Measurements from ENCODE around the gene PPTC7. TPM values are rescaled to one million over a fixed set of nuclear protein-coding genes. Genes with fewer than 3 reads are reported as not detected.

The PPTC7 gene
- total and polyA plus RNA-seq, 2 of the 4 experiments (the other 2 are of a cell fraction) = 4.1 to 6.8 TPM

DNA sequence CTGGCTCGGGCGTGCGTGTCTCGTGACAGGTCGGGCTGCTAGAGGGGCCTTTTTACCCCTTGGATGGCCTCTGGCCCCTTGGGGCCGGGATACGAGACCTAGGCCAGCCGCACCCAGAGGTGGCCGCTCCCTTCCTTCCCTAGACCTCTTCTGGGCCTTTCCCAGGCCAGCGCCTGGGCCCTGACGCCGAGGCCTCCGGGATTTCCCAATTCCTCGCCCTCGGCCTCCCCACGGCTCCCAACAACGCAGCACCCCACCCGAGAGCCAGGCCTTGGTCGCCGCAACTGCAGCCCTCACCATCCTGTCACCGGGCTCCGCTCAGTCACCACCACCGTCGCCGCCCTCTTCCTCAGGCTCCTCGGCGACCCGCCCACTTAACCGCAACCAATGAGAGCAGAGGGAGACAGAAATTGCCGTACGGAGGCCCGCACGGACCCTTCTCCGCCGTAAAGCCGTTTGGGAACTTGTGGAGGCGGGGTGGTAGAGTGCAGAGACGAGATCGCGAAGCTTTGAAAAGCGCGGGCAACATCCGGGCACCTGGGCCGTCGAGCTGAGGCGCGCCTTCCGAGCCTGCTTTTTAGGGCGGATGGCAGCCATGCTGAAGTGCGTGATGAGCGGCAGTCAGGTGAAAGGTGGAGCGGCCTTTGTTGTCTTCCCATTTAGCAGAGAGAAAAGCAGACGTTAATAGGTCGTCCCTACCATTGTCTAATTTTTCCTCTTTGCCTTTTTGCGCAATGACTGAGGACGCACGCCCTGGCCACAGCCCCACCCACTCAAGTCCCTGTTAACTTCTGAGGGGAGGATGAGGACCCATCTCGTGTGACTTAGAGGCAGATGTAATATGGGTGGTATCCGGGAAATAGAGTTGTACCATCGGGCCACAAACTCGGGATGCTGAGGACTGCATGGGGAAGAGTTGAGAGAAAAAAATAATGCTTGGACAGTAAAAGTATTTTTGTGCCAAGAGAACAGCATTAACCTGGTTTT lies 81.1 kb downstream of the PPTC7 start, which contains the start of the genes RAD9B and VPS29:
TSS of gene RAD9B (plus strand) at position 580 of the 987 bp plus-strand sequence. CDS start at position 587, 7 bp downstream.
TSS of gene VPS29 (minus strand) at position 360 of the 987 bp plus-strand sequence. CDS start at position 300, 60 bp downstream.
- peak within 1 kb of the TSS; percentile 95 for H4K8ac ChIP-seq (ENCODE audit: low read depth in 2 of 2, low read length in 2 of 2)
- peak within 1 kb of the TSS; percentile 71 for H3K14ac ChIP-seq (replicated peaks; ENCODE audit: low read depth, low read length)
- in situ Hi-C loops (cut with MboI; ENCODE audit: low sequenced_read_pairs) (no loop called here), intact Hi-C loops (cut with micrococcal nuclease) (loop anchor here (5.0 kb wide), 1 partner anchor 385 kb away; no protein-coding TSS in a partner anchor), dilution Hi-C loops (cut with HindIII; ENCODE audit: low sequenced_read_pairs, unreplicated experiment) (no loop called here)
- peak within 1 kb of the TSS; percentile 77 for H3K4me3 ChIP-seq (ENCODE audit: insufficient read depth, low read depth, low read length)
- peak within 1 kb of the TSS; percentile 30; the same call in 2 of the 3 replicates for H2BK15ac ChIP-seq (ENCODE audit: low read depth, low read length)
- H4K5ac ChIP-seq (ENCODE audit: low read depth, low read length) = peak within 1 kb of the TSS; percentile 91
- peak within 1 kb of the TSS; percentile 43 for H2BK5ac ChIP-seq (ENCODE audit: low read depth, low read length, poor library complexity, severe bottlenecking)
- H3K27me3 ChIP-seq (ENCODE audit: control insufficient read depth, insufficient read depth, low read length) = no peaks in the 10 kb centered on the region
- H2BK120ac ChIP-seq (ENCODE audit: low read depth, low read length) = peak within 1 kb of the TSS; percentile 70; the same call in 1 of the 2 replicates
- DNase-seq (peak; percentile 98), ATAC-seq (ENCODE audit: low read depth) (peak; percentile 99)
- peaks cover 2% of the 10 kb centered on the region for H4K20me1 ChIP-seq (ENCODE audit: insufficient read depth, low read length)
- H3K4me2 ChIP-seq (ENCODE audit: low read depth, low read length) = peak within 1 kb of the TSS; percentile 82
- H3K9ac ChIP-seq (ENCODE audit: low read depth, low read length) = peak within 1 kb of the TSS; percentile 73
- peak within 1 kb of the TSS; percentile 56; the same call in 1 of the 2 replicates for H3K56ac ChIP-seq (ENCODE audit: extremely low read depth, insufficient read depth, low read length)
- H3K18ac ChIP-seq (ENCODE audit: low read depth, low read length) = peak within 1 kb of the TSS; percentile 18; the same call in 1 of the 2 replicates
- H3K36me3 ChIP-seq (ENCODE audit: control insufficient read depth, insufficient read depth, low read length) = no peaks in the 10 kb centered on the region
- peak within 1 kb of the TSS; percentile 88 for H3K4ac ChIP-seq (ENCODE audit: low read depth, low read length)
- H3K4me1 ChIP-seq (ENCODE audit: control insufficient read depth, insufficient read depth, low read length) = no peaks in the 10 kb centered on the region
- H3K79me1 ChIP-seq (ENCODE audit: low read depth in 1 of 2, low read length in 2 of 2) = peaks cover 7 to 20% of the 10 kb centered on the region in 2 experiments; a peak in 2 of 4 replicates
- ChIA-PET POLR2A (ENCODE audit: unreplicated experiment) (interaction anchor here (0.6 kb wide), 1 partner anchor 21 kb away, joined by 3 read pairs; no protein-coding TSS in a partner anchor), CTCF (interaction anchor here (0.6 to 0.7 kb wide), 2 partner anchors 32 to 41 kb away, joined by 3 to 4 read pairs; no protein-coding TSS in a partner anchor)
- H3K9me1 ChIP-seq (ENCODE audit: insufficient read depth, low read length) = peaks cover 3% of the 10 kb centered on the region
- peak within 1 kb of the TSS; percentile 18 for H3K23ac ChIP-seq (ENCODE audit: low read depth, low read length)
- peak within 1 kb of the TSS; percentile 71 for H3K27ac ChIP-seq (ENCODE audit: insufficient read depth, low read length)
- no peaks in the 10 kb centered on the region for H3K9me3 ChIP-seq (ENCODE audit: control insufficient read depth, insufficient read depth, low read length)
- WGBS, 2 experiments (ENCODE audit: extremely low coverage in 2 of 2, insufficient read length in 1 of 2) = 8% methylated on average over 28 of the region's 61 CpGs; no CpG with 5 or more reads in 1 of the 2 experiments
- peak within 1 kb of the TSS; percentile 93 for H2AFZ ChIP-seq (replicated peaks; ENCODE audit: low read length, poor library complexity)
- peak within 1 kb of the TSS; percentile 30; the same call in 1 of the 2 replicates for H2BK20ac ChIP-seq (ENCODE audit: low read depth, low read length)
- BruUV-seq (replicated peaks) = no TSS peak
- peak within 1 kb of the TSS; percentile 91 for H2AK9ac ChIP-seq (replicated peaks; ENCODE audit: low read depth, low read length, poor library complexity)
- H4K91ac ChIP-seq (ENCODE audit: insufficient read depth, low read depth, low read length) = peak within 1 kb of the TSS; percentile 65
- peak within 1 kb of the TSS; percentile 73 for H2AK5ac ChIP-seq (ENCODE audit: low read depth, low read length)
- TF ChIP-seq POLR2A (IDR thresholded peaks at IDR 0.05; ENCODE audit: low read depth, low read length) (peak; percentile 87), RAD21 (IDR thresholded peaks at IDR 0.05; ENCODE audit: low read length) (no peak), MXI1 (IDR thresholded peaks at IDR 0.05; ENCODE audit: borderline replicate concordance, low read depth, low read length) (peak; percentile 82), RFX5 (IDR thresholded peaks at IDR 0.05; ENCODE audit: low read depth, low read length) (no peak), FOS (IDR thresholded peaks at IDR 0.05; ENCODE audit: low read depth, low read length) (0 out of 2 replicates have a peak, but pooled peaks have one; percentile 17), MAFK (IDR thresholded peaks at IDR 0.05; ENCODE audit: low read depth, low read length) (no peak), NFE2L2 (IDR thresholded peaks at IDR 0.05; ENCODE audit: low read depth, low read length) (no peak), ELK1 (IDR thresholded peaks at IDR 0.05; ENCODE audit: borderline replicate concordance, low read depth, low read length) (no peak), CEBPB (IDR thresholded peaks at IDR 0.05; ENCODE audit: low read depth, low read length) (peak; percentile 65), CHD1 (IDR thresholded peaks at IDR 0.05; ENCODE audit: low read depth, low read length) (0 out of 2 replicates have a peak, but pooled peaks have one; percentile 57), MAZ (IDR thresholded peaks at IDR 0.05; ENCODE audit: borderline replicate concordance, low read depth, low read length) (peak; percentile 75; the same call in 1 of the 2 replicates), SMC3 (IDR thresholded peaks at IDR 0.05; ENCODE audit: low read depth, low read length) (no peak; the same call in 1 of the 2 replicates)
- TF ChIP-seq, protein P1, sequence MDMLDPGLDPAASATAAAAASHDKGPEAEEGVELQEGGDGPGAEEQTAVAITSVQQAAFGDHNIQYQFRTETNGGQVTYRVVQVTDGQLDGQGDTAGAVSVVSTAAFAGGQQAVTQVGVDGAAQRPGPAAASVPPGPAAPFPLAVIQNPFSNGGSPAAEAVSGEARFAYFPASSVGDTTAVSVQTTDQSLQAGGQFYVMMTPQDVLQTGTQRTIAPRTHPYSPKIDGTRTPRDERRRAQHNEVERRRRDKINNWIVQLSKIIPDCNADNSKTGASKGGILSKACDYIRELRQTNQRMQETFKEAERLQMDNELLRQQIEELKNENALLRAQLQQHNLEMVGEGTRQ (IDR thresholded peaks at IDR 0.05; ENCODE audit: low read depth, low read length) = peak; percentile 27; the same call in 1 of the 2 replicates
